LNCaP clone FGC (cell line): ENCODE results near the gene OSGIN1.

Source experiments
- DNase-seq: peaks from one replicate; pipeline ENCODE4 v3.0.0-alpha.2; 2011; ENCODE audit warnings: low read depth
- H3K4me3 ChIP-seq: 2 replicates; pipeline ENCODE4 v1.5.1; 2011; ENCODE audit warnings: mild to moderate bottlenecking, low read depth, low read length, control low read depth
- CTCF ChIP-seq: IDR thresholded peaks from 2 replicates; pipeline ENCODE4 v1.5.1; 2012; ENCODE audit warnings: mild to moderate bottlenecking; ENCODE audit not compliant: control insufficient read depth, insufficient read depth; ENCODE audit errors: extremely low read depth

Gene OSGIN1

GRCh38 chr16:83971165-83972130, 18.4 kb downstream of the OSGIN1 start:
- no peak overlapping the region for H3K4me3 ChIP-seq
- DNase-seq: no peak
- no peak for TF ChIP-seq CTCF

GRCh38 chr16:83972256-83973008, 19.4 kb downstream of the OSGIN1 start:
- no peak for TF ChIP-seq CTCF
- DNase-seq: no peak
- H3K4me3 ChIP-seq: no peak overlapping the region

- TF ChIP-seq CTCF: no peak
Observed at GRCh38 chr16:83973077-83973476, 20.0 kb downstream of the OSGIN1 start.

GRCh38 chr16:83973581-83974385, 20.7 kb downstream of the OSGIN1 start:
- no peak for TF ChIP-seq CTCF
- DNase-seq: no peak
- H3K4me3 ChIP-seq: no peak overlapping the region

More at GRCh38 chr16:83973077-83973476, 20.0 kb downstream of the OSGIN1 start:
- H3K4me3 ChIP-seq: no peak overlapping the region
- no peak for DNase-seq

- no peak overlapping the region for H3K4me3 ChIP-seq
- no peak for DNase-seq
- no peak for TF ChIP-seq CTCF
Observed at GRCh38 chr16:83974475-83974874, 21.4 kb downstream of the OSGIN1 start.

- H3K4me3 ChIP-seq: no peak overlapping the region
- no peak for TF ChIP-seq CTCF
- no peak for DNase-seq
Observed at GRCh38 chr16:83975590-83976260, 22.7 kb downstream of the OSGIN1 start.
